Measurements from ENCODE around the gene PEDS1. TPM values are rescaled to one million over a fixed set of nuclear protein-coding genes. Genes with fewer than 3 reads are reported as not detected.

The PEDS1 gene
- total and polyA plus RNA-seq, 2 of the 13 experiments (the other 11 are each of a cell fraction or from before 2014, with no cell fraction given) = 30.5 to 93.9 TPM

- no peak; the same call in 1 of the 2 replicates for TF ChIP-seq ZNF280D (CRISPR knock-in tag; IDR thresholded peaks at IDR 0.05)
- TF ChIP-seq MYPOP (CRISPR knock-in tag; IDR thresholded peaks at IDR 0.05) = peak; percentile 23; the same call in 1 of the 2 replicates
- no peak for TF ChIP-seq JARID2 (CRISPR knock-in tag; IDR thresholded peaks at IDR 0.05; ENCODE audit: insufficient replicate concordance)
- peak; percentile 92 for TF ChIP-seq TEAD3 (CRISPR knock-in tag; optimal IDR thresholded peaks at IDR 0.05; ENCODE audit: borderline replicate concordance)
- peak; percentile 19; the same call in 1 of the 2 replicates for TF ChIP-seq RBAK (CRISPR knock-in tag; IDR thresholded peaks at IDR 0.05)
- TF ChIP-seq POLR2G (IDR thresholded peaks at IDR 0.05; ENCODE audit: low read depth, low read length) = peak; percentile 96
- peak; percentile 64 for TF ChIP-seq FOXA3 (CRISPR knock-in tag; IDR thresholded peaks at IDR 0.05)
- no peak; the same call in 1 of the 2 replicates for TF ChIP-seq ZNF772 (CRISPR knock-in tag; IDR thresholded peaks at IDR 0.05)
- peak; percentile 87 for TF ChIP-seq HDAC2 (CRISPR knock-in tag; IDR thresholded peaks at IDR 0.05)
- peak; percentile 96 for TF ChIP-seq SAP130 (CRISPR knock-in tag; IDR thresholded peaks at IDR 0.05; ENCODE audit: low read depth)
- TF ChIP-seq FUBP1 (CRISPR knock-in tag; IDR thresholded peaks at IDR 0.05; ENCODE audit: borderline replicate concordance) = no peak
- TF ChIP-seq TAF1 (CRISPR knock-in tag; IDR thresholded peaks at IDR 0.05) = peak; percentile 79
- TF ChIP-seq STAT5B (CRISPR knock-in tag; IDR thresholded peaks at IDR 0.05) = no peak
- TF ChIP-seq ZSCAN9 (CRISPR knock-in tag; IDR thresholded peaks at IDR 0.05; ENCODE audit: borderline replicate concordance) = peak; percentile 87; the same call in 1 of the 2 replicates
- TF ChIP-seq ZNF572 (CRISPR knock-in tag; IDR thresholded peaks at IDR 0.05) = no peak
- TF ChIP-seq MEIS1 (CRISPR knock-in tag; IDR thresholded peaks at IDR 0.05; ENCODE audit: borderline replicate concordance) = peak; percentile 78; the same call in 1 of the 2 replicates
- TF ChIP-seq MYC (CRISPR knock-in tag; IDR thresholded peaks at IDR 0.05; ENCODE audit: borderline replicate concordance) = peak; percentile 86
- TF ChIP-seq ZBTB26 (CRISPR knock-in tag; IDR thresholded peaks at IDR 0.05; ENCODE audit: borderline replicate concordance) = peak; percentile 76; the same call in 1 of the 2 replicates
- peak; percentile 98 for TF ChIP-seq POLR2AphosphoS5 (IDR thresholded peaks at IDR 0.05; ENCODE audit: low read depth, low read length)
- TF ChIP-seq GABPA (IDR thresholded peaks at IDR 0.05; ENCODE audit: low read depth, low read length) = peak; percentile 82
- TF ChIP-seq GABPA (CRISPR knock-in tag; IDR thresholded peaks at IDR 0.05; ENCODE audit: low read depth) = peak; percentile 96
These were observed 37.7 kb downstream of the PEDS1 start (continued) for GRCh38 chr20:50115591-50116367.

Data from HepG2 (cell line).